ENCODE results near the gene CNN2. TPM values are rescaled to one million over a fixed set of nuclear protein-coding genes. Genes with fewer than 3 reads are reported as not detected.

CNN2 gene
- total RNA-seq, 1 donor from 2014 or later: 58.2 TPM

- DNase-seq: no peak
Measured at GRCh38 chr19:995051-995827, 31.2 kb upstream of the CNN2 start.

GRCh38 chr19:996051-996838 lies 30.2 kb upstream of the CNN2 start:
- no peak for DNase-seq

- no peak for DNase-seq
Measured at GRCh38 chr19:998064-998463, 28.3 kb upstream of the CNN2 start.

- no peak for DNase-seq
Measured at GRCh38 chr19:999379-999719, 27.1 kb upstream of the CNN2 start.

- DNase-seq: no peak
Measured at GRCh38 chr19:1000095-1000494, 26.3 kb upstream of the CNN2 start, which contains the start of gene GRIN3B. GRIN3B (plus strand) TSS chr19:1000419; CDS start chr19:1000438, 19 bp downstream.

- DNase-seq: no peak
Measured at GRCh38 chr19:1000591-1001537, 25.5 kb upstream of the CNN2 start.

GRCh38 chr19:1001538-1002166 lies 24.8 kb upstream of the CNN2 start:
- DNase-seq: no peak

- DNase-seq: no peak
Measured at GRCh38 chr19:1002600-1002999, 23.8 kb upstream of the CNN2 start.

- no peak for DNase-seq
Measured at GRCh38 chr19:1003283-1003682, 23.1 kb upstream of the CNN2 start.

- DNase-seq: no peak
Measured at GRCh38 chr19:1004204-1004802, 22.1 kb upstream of the CNN2 start.

- DNase-seq: no peak
Measured at GRCh38 chr19:1004803-1005664, 21.4 kb upstream of the CNN2 start.

GRCh38 chr19:1006711-1007398 lies 19.6 kb upstream of the CNN2 start:
- no peak for DNase-seq

- DNase-seq: no peak
Measured at GRCh38 chr19:1007399-1008251, 18.8 kb upstream of the CNN2 start.

- DNase-seq: no peak
Measured at GRCh38 chr19:1008268-1009040, 18.0 kb upstream of the CNN2 start.

- DNase-seq: no peak
Measured at GRCh38 chr19:1009041-1009980, 17.1 kb upstream of the CNN2 start.

- no peak for DNase-seq
Measured at GRCh38 chr19:1009981-1010538, 16.3 kb upstream of the CNN2 start.

Measured in skin of body (tissue), 2 donors.